OCI-LY1 (cell line): ENCODE data around the gene PHYHIPL.

ENCODE experiments used
- H2AFZ ChIP-seq: fragments of 200-600 bp; sonication (generic), shearing (Covaris generic); 2 replicates; pipeline ENCODE4 v1.6.0; 2014; ENCODE audit warnings: antibody characterized with exemption, mild to moderate bottlenecking, low read length
- H3F3A ChIP-seq: fragments of 200-600 bp; sonication (generic), shearing (Covaris generic); 2 replicates; pipeline ENCODE4 v1.6.0; 2014; ENCODE audit warnings: mild to moderate bottlenecking, antibody characterized with exemption, low read length, moderate library complexity; ENCODE audit not compliant: insufficient read depth
- H3K27ac ChIP-seq: fragments of 200-600 bp; sonication (generic); 2 replicates; pipeline ENCODE4 v1.5.1; 2014; ENCODE audit warnings: low read length, mixed run types, mild to moderate bottlenecking, low read depth; ENCODE audit not compliant: poor library complexity, severe bottlenecking
- H3K27me3 ChIP-seq: fragments of 200-600 bp; sonication (generic); 2 replicates; pipeline ENCODE4 v1.6.0; 2014; ENCODE audit warnings: antibody characterized with exemption, mild to moderate bottlenecking, low read length, moderate library complexity; ENCODE audit not compliant: insufficient read depth
- H3K36me3 ChIP-seq: fragments of 200-600 bp; sonication (generic); 2 replicates; pipeline ENCODE4 v1.6.1; 2014; ENCODE audit warnings: mild to moderate bottlenecking, antibody characterized with exemption, low read length, moderate library complexity, mixed read lengths; ENCODE audit not compliant: insufficient read depth
- H3K4me1 ChIP-seq: fragments of 200-600 bp; sonication (generic); 2 replicates; pipeline ENCODE4 v1.5.1; 2014; ENCODE audit warnings: mild to moderate bottlenecking, low read length, moderate library complexity; ENCODE audit not compliant: insufficient read depth, severe bottlenecking
- H3K4me2 ChIP-seq: fragments of 200-600 bp; sonication (generic), shearing (Covaris generic); 2 replicates; pipeline ENCODE4 v1.6.1; 2014; ENCODE audit warnings: low read length
- H3K4me3 ChIP-seq: fragments of 200-600 bp; sonication (generic); 2 replicates; pipeline ENCODE4 v1.5.1; 2014; ENCODE audit warnings: low read length, low read depth, mild to moderate bottlenecking, mixed read lengths; ENCODE audit not compliant: poor library complexity, severe bottlenecking
- H3K79me2 ChIP-seq: fragments of 200-600 bp; shearing (Covaris generic); 2 replicates; pipeline ENCODE4 v1.6.1; 2016; ENCODE audit warnings: mixed run types, low read length, mixed read lengths; ENCODE audit not compliant: insufficient read depth
- H3K9ac ChIP-seq: fragments of 200-600 bp; sonication (generic), shearing (Covaris generic); 2 replicates; pipeline ENCODE4 v1.6.1; 2014; ENCODE audit warnings: mild to moderate bottlenecking, low read length, mixed read lengths
- H3K9me2 ChIP-seq: fragments of 200-600 bp; sonication (generic), shearing (Covaris generic); 2 replicates; pipeline ENCODE4 v1.6.1; 2014; ENCODE audit warnings: low read depth, mild to moderate bottlenecking, low read length, mixed read lengths
- H3K9me3 ChIP-seq: fragments of 200-600 bp; shearing (Covaris generic); 2 replicates; pipeline ENCODE4 v1.6.1; 2014; ENCODE audit warnings: low read length, mixed read lengths
- H4K20me1 ChIP-seq: fragments of 200-600 bp; sonication (generic), shearing (Covaris generic); 2 replicates; pipeline ENCODE4 v1.6.0; 2016; ENCODE audit warnings: mild to moderate bottlenecking, low read length; ENCODE audit not compliant: insufficient read depth
- CTCF ChIP-seq: fragments of 200-600 bp; sonication (generic), shearing (Covaris generic); IDR thresholded peaks from 2 replicates; pipeline ENCODE4 v1.5.1; 2017; ENCODE audit warnings: mild to moderate bottlenecking, antibody characterized with exemption, low read length, moderate library complexity, mixed read lengths
- EZH2 ChIP-seq: fragments of 200-600 bp; sonication (generic), shearing (Covaris generic); IDR thresholded peaks from 2 replicates; pipeline ENCODE4 v1.8.0; 2017; ENCODE audit warnings: borderline replicate concordance, mixed run types, mild to moderate bottlenecking, antibody characterized with exemption, low read length, moderate library complexity, mixed read lengths

PHYHIPL gene

DNA sequence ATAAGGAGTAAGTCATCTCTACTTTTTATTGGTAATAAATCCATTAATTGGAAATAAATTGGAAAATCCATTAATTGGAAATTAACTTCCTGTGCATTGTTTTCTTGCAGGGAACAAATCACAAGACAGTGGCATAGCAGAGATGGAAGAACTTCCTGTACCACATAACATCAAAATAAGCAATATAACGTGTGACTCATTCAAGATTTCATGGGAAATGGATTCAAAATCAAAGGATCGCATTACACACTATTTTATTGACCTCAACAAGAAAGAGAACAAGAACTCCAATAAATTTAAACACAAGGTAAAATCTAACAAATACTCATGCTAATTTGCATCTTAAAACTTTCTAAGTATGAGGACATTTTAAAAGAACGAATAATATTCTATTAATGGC, 57.8 kb downstream of the PHYHIPL start:
- Histone ChIP-seq H3K36me3 (no peaks in the 10 kb centered on the region), H3K27me3 (no peaks in the 10 kb centered on the region), H3K4me3 (no peak overlapping the region), H3K79me2 (no peaks in the 10 kb centered on the region), H3K9me2 (no peaks in the 10 kb centered on the region), H3K4me2 (no peak overlapping the region), H3K9me3 (no peaks in the 10 kb centered on the region), H3K9ac (no peak overlapping the region), H2AFZ (no peak overlapping the region), H3K27ac (no peak overlapping the region), H3F3A (no peaks in the 10 kb centered on the region), H3K4me1 (no peaks in the 10 kb centered on the region), H4K20me1 (no peaks in the 10 kb centered on the region)
- TF ChIP-seq CTCF (no peak), EZH2 (no peak)

GRCh38 chr10:59234816-59235429, 58.5 kb downstream of the PHYHIPL start:
- Histone ChIP-seq H3K36me3 (no peaks in the 10 kb centered on the region), H2AFZ (no peak overlapping the region), H3K79me2 (no peaks in the 10 kb centered on the region), H3F3A (no peaks in the 10 kb centered on the region), H3K9me3 (no peaks in the 10 kb centered on the region), H3K9me2 (no peaks in the 10 kb centered on the region), H3K27ac (no peak overlapping the region), H3K4me1 (no peaks in the 10 kb centered on the region), H4K20me1 (no peaks in the 10 kb centered on the region), H3K27me3 (no peaks in the 10 kb centered on the region), H3K9ac (no peak overlapping the region), H3K4me3 (no peak overlapping the region), H3K4me2 (no peak overlapping the region)
- TF ChIP-seq CTCF, result peak; percentile 66
- TF ChIP-seq EZH2, result no peak

DNA sequence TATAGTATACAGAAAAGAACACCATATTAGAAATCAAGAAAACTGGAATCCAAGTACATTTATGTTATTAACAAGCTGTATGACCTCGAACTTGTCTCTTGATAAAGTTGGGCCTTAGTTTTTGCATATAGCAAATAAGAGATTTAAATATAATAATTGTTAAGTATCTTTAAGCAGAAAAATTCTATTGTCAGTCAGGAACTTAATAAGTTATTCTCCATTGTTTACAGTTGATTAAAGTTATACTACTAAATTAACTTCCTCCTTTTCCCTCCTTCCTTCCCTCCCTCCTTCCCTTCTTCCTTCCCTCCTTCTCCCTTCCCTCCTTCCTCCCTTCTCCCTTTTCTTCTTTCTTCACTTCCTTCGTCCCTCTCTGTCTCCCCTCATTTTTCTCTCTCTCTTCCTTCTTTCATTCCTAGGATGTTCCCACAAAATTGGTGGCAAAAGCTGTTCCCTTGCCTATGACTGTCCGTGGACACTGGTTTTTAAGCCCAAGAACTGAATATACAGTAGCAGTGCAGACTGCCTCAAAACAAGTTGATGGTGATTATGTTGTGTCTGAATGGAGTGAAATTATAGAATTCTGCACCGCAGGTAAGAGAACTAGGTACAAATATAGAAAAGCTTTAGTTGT, 59.7 kb downstream of the PHYHIPL start:
- TF ChIP-seq EZH2, result no peak
- no peak for TF ChIP-seq CTCF

More for the DNA sequence above, 59.7 kb downstream of the PHYHIPL start:
- Histone ChIP-seq H3K4me1 (no peaks in the 10 kb centered on the region), H3K9me2 (no peaks in the 10 kb centered on the region), H3K36me3 (no peaks in the 10 kb centered on the region), H3F3A (no peaks in the 10 kb centered on the region), H3K4me2 (no peak overlapping the region), H3K4me3 (no peak overlapping the region), H3K27me3 (no peaks in the 10 kb centered on the region), H3K27ac (no peak overlapping the region), H3K79me2 (no peaks in the 10 kb centered on the region), H3K9ac (no peak overlapping the region), H3K9me3 (no peaks in the 10 kb centered on the region), H4K20me1 (no peaks in the 10 kb centered on the region), H2AFZ (no peak overlapping the region)
